GM23338 (cell line): ENCODE results near the gene CACNA1F. TPM values are rescaled to one million over a fixed set of nuclear protein-coding genes. Genes with fewer than 3 reads are reported as not detected.

ENCODE experiments used
- ATAC-seq: fragments of 200-7000 bp; cut with Tn5 transposase; 3 replicates; pipeline ENCODE4 v1.9.1; 2020
- DNase-seq: peaks from one replicate; pipeline ENCODE4 v3.0.0-alpha.2; 2015; ENCODE audit warnings: low spot score
- H2AFZ ChIP-seq: fragments of 200-600 bp; sonication (generic); 2 replicates; pipeline ENCODE4 v1.8.0; 2016; ENCODE audit warnings: antibody characterized with exemption, mild to moderate bottlenecking, moderate library complexity
- H3F3A ChIP-seq: fragments of 200-600 bp; sonication (generic); replicated peaks from 2 replicates; pipeline ENCODE4 v1.8.0; 2017; ENCODE audit warnings: antibody characterized with exemption, mixed run types, low read depth
- H3K27ac ChIP-seq: fragments of 200-600 bp; sonication (generic); 2 replicates; pipeline ENCODE4 v1.6.1; 2016; ENCODE audit warnings: low read depth
- H3K27me3 ChIP-seq: fragments of 200-600 bp; sonication (generic); 2 replicates; pipeline ENCODE4 v1.8.0; 2016; ENCODE audit warnings: mild to moderate bottlenecking, mixed run types, moderate library complexity; ENCODE audit not compliant: insufficient read depth
- H3K36me3 ChIP-seq: fragments of 200-600 bp; sonication (generic); 2 replicates; pipeline ENCODE4 v1.8.0; 2016; ENCODE audit warnings: mild to moderate bottlenecking; ENCODE audit not compliant: insufficient read depth
- H3K4me1 ChIP-seq: fragments of 200-600 bp; sonication (generic); 2 replicates; pipeline ENCODE4 v1.8.0; 2016; ENCODE audit warnings: mild to moderate bottlenecking, moderate library complexity; ENCODE audit not compliant: insufficient read depth
- H3K4me2 ChIP-seq: fragments of 200-600 bp; sonication (generic); 2 replicates; pipeline ENCODE4 v1.7.1; 2017; ENCODE audit warnings: mixed run types
- H3K4me3 ChIP-seq: fragments of 200-600 bp; sonication (generic); 2 replicates; pipeline ENCODE4 v1.6.1; 2016; ENCODE audit warnings: mixed run types
- H3K79me2 ChIP-seq: fragments of 200-600 bp; sonication (generic); replicated peaks from 2 replicates; pipeline ENCODE4 v1.8.0; 2017; ENCODE audit warnings: mild to moderate bottlenecking; ENCODE audit not compliant: insufficient read depth
- H3K9me2 ChIP-seq: fragments of 200-600 bp; sonication (generic); 2 replicates; pipeline ENCODE4 v1.8.0; 2017; ENCODE audit not compliant: insufficient read depth
- H4K20me1 ChIP-seq: fragments of 200-600 bp; sonication (generic); replicated peaks from 2 replicates; pipeline ENCODE4 v1.8.0; 2017; ENCODE audit warnings: mild to moderate bottlenecking; ENCODE audit not compliant: insufficient read depth
- H3K27ac Mint-ChIP-seq: 2 replicates; pipeline ENCODE4 v1.8.0; 2020; ENCODE audit warnings: inconsistent platforms, mild to moderate bottlenecking, moderate library complexity, mixed read lengths
- H3K27me3 Mint-ChIP-seq: 3 replicates; pipeline ENCODE4 v1.8.0; 2022; ENCODE audit warnings: low read depth, mild to moderate bottlenecking, moderate library complexity, mixed read lengths, inconsistent platforms; ENCODE audit not compliant: insufficient read depth, poor library complexity
- H3K36me3 Mint-ChIP-seq: 3 replicates; pipeline ENCODE4 v1.8.0; 2021; ENCODE audit warnings: low read depth, mild to moderate bottlenecking, inconsistent platforms, moderate library complexity, mixed read lengths
- H3K4me1 Mint-ChIP-seq: 3 replicates; pipeline ENCODE4 v1.8.0; 2020; ENCODE audit warnings: mild to moderate bottlenecking, inconsistent platforms, mixed read lengths
- H3K4me3 Mint-ChIP-seq: 3 replicates; pipeline ENCODE4 v1.8.0; 2021; ENCODE audit warnings: moderate library complexity, mild to moderate bottlenecking, inconsistent platforms, mixed read lengths
- H3K9me3 Mint-ChIP-seq: 3 replicates; pipeline ENCODE4 v1.8.0; 2020; ENCODE audit warnings: moderate library complexity, mild to moderate bottlenecking, inconsistent platforms, mixed read lengths
- CREB1 ChIP-seq: fragments of 250-450 bp; sonication (Bioruptor Pico); IDR thresholded peaks from 2 replicates; pipeline ENCODE4 v1.5.0; 2020; ENCODE audit warnings: low read depth, mild to moderate bottlenecking, moderate library complexity
- JUNB ChIP-seq: IDR thresholded peaks from one replicate; pipeline ENCODE4 v1.6.1; 2016; ENCODE audit warnings: antibody characterized with exemption; ENCODE audit not compliant: unreplicated experiment
- REST ChIP-seq: IDR thresholded peaks from one replicate; pipeline ENCODE4 v1.6.1; 2018; ENCODE audit warnings: antibody characterized with exemption; ENCODE audit not compliant: unreplicated experiment
- STAT1 ChIP-seq: IDR thresholded peaks from one replicate; pipeline ENCODE4 v1.6.1; 2016; ENCODE audit warnings: antibody characterized with exemption; ENCODE audit not compliant: unreplicated experiment
- ZNF114 ChIP-seq: fragments of 250-450 bp; sonication (Bioruptor Pico); IDR thresholded peaks from 2 replicates; pipeline ENCODE4 v1.5.0; 2020; ENCODE audit warnings: mild to moderate bottlenecking, moderate library complexity
- polyA plus RNA-seq: library from polyadenylated mRNA; unstranded; fragments of >200 nt; fragmentation: Nextera tagmentation; extraction: Ambion mirVana; gene quantifications from 2 replicates; pipeline ENCODE4 v1.2.1, GENCODE V29; 2016
- total RNA-seq: library from RNA; depleted of rRNA; stranded (reverse); fragments of >200 nt; shearing (Covaris generic); gene quantifications from 2 replicates; pipeline ENCODE4 v1.2.3, GENCODE V29; 2014
- TF ChIP-seq, protein P1 (sequence below): fragments of 250-450 bp; sonication (Bioruptor Pico); IDR thresholded peaks from 2 replicates; pipeline ENCODE4 v1.5.0; 2020; ENCODE audit warnings: mild to moderate bottlenecking, moderate library complexity
- TF ChIP-seq, protein P2 (sequence below): IDR thresholded peaks from 2 replicates; pipeline ENCODE4 v1.6.1; 2016; ENCODE audit warnings: antibody characterized with exemption

CACNA1F gene
- total and polyA plus RNA-seq, 2 experiments from 2014 or later = 0.44 to 0.90 TPM

DNA sequence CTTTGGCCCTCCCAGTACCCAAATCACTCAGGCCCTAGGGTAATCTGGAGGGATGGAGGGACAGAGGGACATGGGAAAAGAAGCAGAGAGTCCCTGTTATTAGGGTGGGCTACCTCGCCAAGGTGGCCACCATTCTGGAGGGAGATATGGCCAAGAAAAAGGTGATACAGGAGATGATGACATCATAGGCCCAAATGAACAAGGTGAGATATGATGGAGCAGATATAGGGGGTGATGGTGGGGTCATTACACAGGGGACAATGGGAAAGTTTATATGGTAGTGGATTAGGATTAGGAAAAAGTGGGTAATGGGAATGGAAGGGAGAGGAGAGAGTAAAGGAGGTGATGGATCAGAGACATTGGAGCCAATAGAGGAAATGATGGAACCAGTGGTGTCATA lies 20.3 kb downstream of the CACNA1F start (continued):
- TF ChIP-seq, protein P1, sequence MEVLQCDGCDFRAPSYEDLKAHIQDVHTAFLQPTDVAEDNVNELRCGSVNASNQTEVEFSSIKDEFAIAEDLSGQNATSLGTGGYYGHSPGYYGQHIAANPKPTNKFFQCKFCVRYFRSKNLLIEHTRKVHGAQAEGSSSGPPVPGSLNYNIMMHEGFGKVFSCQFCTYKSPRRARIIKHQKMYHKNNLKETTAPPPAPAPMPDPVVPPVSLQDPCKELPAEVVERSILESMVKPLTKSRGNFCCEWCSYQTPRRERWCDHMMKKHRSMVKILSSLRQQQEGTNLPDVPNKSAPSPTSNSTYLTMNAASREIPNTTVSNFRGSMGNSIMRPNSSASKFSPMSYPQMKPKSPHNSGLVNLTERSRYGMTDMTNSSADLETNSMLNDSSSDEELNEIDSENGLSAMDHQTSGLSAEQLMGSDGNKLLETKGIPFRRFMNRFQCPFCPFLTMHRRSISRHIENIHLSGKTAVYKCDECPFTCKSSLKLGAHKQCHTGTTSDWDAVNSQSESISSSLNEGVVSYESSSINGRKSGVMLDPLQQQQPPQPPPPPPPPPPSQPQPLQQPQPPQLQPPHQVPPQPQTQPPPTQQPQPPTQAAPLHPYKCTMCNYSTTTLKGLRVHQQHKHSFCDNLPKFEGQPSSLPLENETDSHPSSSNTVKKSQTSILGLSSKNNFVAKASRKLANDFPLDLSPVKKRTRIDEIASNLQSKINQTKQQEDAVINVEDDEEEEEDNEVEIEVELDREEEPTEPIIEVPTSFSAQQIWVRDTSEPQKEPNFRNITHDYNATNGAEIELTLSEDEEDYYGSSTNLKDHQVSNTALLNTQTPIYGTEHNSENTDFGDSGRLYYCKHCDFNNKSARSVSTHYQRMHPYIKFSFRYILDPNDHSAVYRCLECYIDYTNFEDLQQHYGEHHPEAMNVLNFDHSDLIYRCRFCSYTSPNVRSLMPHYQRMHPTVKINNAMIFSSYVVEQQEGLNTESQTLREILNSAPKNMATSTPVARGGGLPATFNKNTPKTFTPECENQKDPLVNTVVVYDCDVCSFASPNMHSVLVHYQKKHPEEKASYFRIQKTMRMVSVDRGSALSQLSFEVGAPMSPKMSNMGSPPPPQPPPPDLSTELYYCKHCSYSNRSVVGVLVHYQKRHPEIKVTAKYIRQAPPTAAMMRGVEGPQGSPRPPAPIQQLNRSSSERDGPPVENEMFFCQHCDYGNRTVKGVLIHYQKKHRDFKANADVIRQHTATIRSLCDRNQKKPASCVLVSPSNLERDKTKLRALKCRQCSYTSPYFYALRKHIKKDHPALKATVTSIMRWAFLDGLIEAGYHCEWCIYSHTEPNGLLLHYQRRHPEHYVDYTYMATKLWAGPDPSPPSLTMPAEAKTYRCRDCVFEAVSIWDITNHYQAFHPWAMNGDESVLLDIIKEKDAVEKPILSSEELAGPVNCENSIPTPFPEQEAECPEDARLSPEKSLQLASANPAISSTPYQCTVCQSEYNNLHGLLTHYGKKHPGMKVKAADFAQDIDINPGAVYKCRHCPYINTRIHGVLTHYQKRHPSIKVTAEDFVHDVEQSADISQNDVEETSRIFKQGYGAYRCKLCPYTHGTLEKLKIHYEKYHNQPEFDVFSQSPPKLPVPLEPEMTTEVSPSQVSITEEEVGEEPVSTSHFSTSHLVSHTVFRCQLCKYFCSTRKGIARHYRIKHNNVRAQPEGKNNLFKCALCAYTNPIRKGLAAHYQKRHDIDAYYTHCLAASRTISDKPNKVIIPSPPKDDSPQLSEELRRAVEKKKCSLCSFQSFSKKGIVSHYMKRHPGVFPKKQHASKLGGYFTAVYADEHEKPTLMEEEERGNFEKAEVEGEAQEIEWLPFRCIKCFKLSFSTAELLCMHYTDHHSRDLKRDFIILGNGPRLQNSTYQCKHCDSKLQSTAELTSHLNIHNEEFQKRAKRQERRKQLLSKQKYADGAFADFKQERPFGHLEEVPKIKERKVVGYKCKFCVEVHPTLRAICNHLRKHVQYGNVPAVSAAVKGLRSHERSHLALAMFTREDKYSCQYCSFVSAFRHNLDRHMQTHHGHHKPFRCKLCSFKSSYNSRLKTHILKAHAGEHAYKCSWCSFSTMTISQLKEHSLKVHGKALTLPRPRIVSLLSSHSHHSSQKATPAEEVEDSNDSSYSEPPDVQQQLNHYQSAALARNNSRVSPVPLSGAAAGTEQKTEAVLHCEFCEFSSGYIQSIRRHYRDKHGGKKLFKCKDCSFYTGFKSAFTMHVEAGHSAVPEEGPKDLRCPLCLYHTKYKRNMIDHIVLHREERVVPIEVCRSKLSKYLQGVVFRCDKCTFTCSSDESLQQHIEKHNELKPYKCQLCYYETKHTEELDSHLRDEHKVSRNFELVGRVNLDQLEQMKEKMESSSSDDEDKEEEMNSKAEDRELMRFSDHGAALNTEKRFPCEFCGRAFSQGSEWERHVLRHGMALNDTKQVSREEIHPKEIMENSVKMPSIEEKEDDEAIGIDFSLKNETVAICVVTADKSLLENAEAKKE (CRISPR knock-in tag) = no peak
- TF ChIP-seq STAT1 (no peak), JUNB (no peak), ZNF114 (CRISPR knock-in tag) (no peak), REST (no peak), CREB1 (CRISPR knock-in tag) (no peak)

DNA sequence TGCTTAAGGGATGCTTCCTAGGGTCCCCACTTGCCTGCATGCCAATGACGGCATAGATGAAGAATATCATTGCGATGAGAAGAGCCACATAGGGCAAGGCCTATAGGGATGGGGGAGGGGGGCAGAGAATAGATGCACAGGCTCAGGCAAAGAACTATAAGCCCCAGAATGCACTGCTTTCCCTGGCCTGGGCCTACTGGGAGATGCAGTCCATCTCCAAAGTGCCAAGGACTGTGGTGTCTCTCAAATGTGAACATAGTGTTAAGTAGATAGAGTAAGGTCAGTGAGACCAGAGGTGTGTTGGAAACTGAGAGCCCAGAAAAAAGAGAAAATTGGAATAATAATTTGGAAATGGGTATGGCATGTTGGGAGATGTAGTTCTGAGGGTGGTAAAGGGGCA lies 20.9 kb downstream of the CACNA1F start:
- Histone ChIP-seq H3K4me1 (no peaks in the 10 kb centered on the region; the same call in 1 of the 2 replicates), H4K20me1 (no peaks in the 10 kb centered on the region), H3K36me3 (no peaks in the 10 kb centered on the region), H3F3A (no peaks in the 10 kb centered on the region), H3K27me3 (no peaks in the 10 kb centered on the region), H2AFZ (no peak overlapping the region), H3K4me3 (no peak overlapping the region), H3K4me2 (no peak overlapping the region), H3K9me2 (no peaks in the 10 kb centered on the region), H3K27ac (no peak overlapping the region), H3K79me2 (no peaks in the 10 kb centered on the region)
- Mint-ChIP-seq H3K4me1 (no peaks in the 10 kb centered on the region; the same call in 2 of the 3 replicates), H3K36me3 (no peaks in the 10 kb centered on the region), H3K27me3 (peaks cover 2% of the 10 kb centered on the region), H3K9me3 (no peaks in the 10 kb centered on the region), H3K27ac (no peak overlapping the region), H3K4me3 (no peak overlapping the region)
- DNase-seq (no peak), ATAC-seq (no peak)
- no peak for TF ChIP-seq ZNF114 (CRISPR knock-in tag)
- TF ChIP-seq, protein P2, sequence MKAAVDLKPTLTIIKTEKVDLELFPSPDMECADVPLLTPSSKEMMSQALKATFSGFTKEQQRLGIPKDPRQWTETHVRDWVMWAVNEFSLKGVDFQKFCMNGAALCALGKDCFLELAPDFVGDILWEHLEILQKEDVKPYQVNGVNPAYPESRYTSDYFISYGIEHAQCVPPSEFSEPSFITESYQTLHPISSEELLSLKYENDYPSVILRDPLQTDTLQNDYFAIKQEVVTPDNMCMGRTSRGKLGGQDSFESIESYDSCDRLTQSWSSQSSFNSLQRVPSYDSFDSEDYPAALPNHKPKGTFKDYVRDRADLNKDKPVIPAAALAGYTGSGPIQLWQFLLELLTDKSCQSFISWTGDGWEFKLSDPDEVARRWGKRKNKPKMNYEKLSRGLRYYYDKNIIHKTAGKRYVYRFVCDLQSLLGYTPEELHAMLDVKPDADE = 0 out of 2 replicates have a peak, but pooled peaks have one; percentile 55
